ELF-1 (cell line): ENCODE results near the gene F10.

Source experiments
- DNase-seq: peaks from one replicate; pipeline ENCODE4 v3.0.0-alpha.2; 2016; ENCODE audit warnings: low read depth, low spot score

F10 gene

DNA sequence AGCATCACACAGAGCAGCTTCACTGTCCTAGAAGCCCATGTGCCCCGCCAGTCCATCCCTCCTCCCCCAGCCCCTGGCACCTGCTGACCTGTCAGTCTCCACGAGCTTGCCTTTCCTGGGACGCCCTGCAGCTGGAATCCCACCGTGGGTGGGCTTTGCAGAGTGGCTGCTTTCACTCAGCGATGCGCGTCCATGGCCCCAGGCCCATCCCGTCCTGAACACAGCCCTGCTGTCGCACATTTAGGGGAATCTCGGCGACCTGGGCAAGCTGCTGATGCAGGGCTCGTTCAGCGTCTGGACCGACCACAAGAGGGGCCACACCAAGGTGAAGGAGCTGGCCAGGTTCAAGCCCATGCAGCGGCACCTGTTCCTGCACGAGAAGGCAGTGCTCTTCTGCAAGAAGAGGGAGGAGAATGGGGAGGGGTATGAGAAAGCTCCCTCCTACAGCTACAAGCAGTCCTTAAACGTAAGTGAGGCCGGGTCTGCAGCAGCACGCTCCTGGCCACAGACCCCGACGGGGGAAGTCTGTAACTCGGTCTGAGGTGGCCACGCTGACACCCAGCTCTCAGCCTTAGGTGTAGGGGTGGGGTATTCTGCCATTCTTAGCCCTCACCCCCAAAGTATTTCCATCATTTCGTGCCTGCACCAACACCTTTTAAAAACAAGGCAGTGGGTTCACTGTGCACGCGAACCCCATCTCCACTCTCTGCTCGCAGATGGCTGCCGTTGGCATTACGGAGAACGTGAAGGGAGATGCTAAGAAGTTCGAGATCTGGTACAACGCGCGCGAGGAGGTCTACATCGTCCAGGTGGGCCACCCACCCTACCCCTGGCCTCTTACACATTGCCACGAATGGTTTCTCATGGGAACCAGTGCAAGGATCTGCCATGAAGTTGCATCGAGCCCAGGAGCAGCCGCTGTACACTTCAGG, 35.3 kb upstream of the F10 start:
- DNase-seq = no peak

DNA sequence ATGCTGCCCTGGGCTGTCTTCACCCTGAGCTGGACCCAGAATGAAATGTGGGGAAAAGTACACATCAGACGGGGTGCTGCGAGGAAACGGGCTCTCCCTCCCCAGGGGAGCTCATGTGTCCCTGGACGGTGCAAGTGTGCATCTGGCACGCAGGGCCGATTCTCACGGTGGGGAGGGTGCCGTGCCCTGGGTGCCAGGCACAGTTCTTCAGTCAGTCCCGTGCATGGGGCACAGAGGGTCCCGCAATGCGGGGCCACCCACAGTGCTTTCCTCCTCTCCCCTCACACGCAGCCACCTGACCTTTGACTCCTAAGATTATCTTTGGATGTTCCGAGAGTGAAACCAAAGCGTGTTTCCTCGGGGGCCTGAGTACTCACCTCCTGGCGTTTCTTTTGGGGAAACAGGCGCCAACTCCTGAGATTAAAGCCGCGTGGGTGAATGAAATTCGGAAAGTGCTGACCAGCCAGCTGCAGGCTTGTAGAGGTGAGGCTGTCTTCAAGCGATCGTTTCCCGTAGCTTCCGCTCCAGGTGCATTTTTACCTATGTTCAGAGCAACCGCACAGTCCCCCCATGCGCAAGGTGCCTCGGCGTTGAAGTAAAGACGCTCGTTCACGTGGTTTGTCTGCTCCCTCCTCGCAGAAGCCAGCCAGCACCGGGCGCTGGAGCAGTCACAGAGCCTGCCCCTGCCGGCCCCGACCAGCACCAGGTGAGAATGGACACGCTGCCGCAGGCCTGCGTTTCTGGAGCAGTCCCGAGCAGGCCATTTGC, 34.5 kb upstream of the F10 start:
- no peak for DNase-seq

DNA sequence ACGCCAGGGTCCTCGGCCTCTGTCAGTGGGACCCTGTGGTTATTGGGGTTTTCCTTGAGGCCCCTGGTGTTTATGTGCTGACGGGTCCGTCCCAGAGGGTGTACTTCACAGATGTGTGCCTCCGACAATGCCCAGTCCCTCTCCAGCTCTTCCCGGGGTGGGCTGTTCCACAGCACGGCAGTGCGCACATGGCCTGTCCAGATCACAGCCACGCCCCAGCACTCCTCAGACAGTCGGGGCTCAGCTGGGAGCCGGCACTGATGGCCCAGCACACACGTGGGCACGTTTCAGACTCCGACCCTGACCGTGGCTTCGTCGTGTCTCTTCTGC, 33.9 kb upstream of the F10 start:
- DNase-seq = no peak

DNA sequence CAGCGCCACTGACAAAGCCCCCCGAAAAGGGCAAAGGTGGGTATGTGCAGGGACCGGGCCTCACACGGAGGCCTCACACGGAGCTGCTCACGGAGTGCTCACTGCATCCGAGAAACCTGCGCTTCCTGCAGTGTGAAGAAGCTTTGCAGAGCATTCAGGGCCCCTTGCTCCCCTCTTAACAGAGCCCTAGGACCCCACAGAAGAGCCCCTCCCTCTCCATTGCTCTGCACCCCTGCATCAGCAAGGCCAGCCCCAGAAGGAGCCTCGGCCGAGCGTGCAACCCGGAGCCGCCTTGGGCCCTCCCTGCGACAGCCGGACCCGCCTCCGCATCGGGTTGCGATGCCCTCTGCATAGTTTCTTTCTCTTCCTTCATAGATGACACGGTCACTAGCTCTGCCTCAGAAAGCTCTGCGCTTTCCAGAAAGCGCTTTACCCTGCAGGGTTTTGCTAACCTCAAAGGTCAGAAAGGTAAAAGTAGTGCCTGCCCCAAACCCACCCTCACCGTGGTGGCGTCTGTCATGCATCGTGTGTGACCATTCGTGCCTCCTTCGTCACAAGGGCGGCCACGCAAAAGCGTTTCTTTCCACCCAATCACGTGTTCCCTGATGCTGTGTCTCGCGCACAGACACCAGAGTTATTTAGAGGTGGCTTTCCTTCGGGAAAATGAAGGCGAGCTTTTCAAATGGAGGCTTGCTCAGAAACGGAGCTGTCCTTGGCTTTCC, 32.7 kb upstream of the F10 start:
- peak; percentile 29 for DNase-seq

DNA sequence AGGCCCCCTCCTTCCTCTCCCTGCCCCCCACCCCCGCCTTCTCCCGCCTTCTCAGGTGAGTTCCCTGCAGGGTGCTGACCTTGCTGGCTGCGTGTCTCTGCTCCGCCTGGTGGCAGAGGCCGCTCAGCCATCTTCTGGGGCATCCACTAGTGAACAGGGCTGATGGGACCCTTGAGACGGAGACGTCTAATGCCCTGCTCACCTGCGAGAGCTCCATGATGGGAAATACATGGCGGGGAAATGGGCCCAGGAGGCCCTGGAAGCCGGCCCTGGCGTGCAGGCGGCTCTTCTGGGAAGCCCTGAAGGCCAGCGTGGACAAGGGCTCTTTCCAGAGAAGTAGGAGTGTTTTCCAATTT, 32.2 kb upstream of the F10 start:
- DNase-seq = peak; percentile 27

DNA sequence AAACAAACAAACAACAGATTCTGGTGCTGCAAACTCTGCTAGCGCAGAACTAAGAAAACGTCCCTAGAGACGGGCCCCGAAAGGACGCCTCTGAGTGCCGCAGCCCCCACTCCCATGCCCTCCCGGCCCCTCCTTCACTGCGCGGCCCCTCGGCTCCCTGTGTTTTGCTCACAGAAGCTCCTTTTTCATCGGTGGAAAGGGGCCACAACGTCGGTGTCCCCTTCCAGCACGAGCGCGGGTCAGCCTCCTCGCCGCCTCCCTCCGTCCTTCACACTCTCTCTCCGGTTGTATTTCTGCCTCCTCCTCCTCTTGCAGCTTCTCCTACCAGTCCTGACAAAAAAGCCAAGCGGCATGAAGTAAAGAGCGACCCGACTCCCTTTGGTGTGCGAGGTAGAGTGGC, 31.8 kb upstream of the F10 start:
- no peak for DNase-seq

DNA sequence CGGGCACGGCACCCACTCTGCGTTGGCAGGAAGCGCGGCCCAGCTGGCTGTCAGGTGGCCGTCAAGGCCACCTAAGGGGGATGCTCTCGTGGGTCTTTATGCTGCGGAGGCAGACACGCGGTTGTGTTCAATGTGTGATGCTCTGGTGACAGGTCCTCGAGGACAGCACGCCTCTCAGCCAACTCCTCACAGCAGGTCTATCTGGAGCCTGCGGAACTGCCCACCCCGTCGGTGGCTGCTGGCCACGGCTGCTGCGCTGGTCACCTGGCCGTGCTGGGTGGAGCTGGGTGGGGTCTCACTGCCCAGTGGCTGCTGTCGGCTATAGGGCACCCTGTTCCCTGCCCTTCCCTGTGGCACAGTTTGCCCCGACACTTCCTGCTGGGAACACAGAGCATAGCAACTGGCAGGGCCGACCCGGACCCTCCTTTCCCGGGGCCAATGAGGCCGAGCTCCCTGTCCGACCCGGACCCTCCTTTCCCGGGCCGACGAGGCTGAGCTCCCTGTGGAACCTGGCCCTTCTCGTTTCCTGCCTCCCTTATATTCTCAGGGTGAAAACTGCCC, 31.3 kb upstream of the F10 start:
- DNase-seq = no peak

DNA sequence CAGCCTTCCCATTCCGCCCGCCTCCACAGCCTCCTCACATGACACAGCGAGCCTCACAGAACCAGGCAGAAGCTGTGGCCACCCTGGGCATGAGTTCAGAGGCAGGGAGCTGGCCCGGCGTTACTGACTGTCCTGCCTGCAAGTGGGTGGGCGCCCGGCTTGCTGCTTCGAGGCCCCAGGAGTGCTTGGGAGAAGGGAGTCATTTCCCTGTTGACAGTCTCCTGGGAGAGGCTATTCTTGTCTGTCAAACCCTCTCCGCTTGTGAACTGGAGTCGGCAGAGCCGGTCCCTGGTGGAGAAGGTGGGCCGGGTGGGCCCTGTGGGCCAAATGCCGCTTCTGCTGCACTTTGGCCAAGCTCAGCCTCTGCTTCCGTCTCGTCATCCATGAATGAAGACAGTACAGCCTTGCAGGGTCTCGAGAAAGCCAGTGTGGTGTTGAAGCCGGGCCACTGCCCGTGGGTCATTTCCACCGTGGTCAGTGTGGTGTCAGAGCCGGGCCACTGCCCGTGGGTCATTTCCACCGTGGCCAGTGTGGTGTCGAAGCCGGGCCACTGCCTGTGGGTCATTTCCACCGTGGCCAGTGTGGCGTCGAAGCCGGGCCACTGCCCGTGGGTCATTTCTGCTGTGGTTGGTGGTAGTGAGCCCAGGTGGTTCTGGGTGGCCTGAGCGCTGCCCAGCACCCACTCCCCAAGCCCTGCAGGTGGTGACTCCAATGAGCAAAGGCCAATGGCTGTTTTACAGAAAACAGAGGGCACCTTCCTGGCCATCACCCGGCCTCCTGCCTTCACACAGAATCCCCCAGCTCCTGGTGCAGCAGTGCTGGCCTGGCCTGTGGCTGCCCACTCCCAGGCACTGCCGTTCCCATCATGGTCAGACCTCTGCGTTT, 30.5 kb upstream of the F10 start:
- no peak for DNase-seq

DNA sequence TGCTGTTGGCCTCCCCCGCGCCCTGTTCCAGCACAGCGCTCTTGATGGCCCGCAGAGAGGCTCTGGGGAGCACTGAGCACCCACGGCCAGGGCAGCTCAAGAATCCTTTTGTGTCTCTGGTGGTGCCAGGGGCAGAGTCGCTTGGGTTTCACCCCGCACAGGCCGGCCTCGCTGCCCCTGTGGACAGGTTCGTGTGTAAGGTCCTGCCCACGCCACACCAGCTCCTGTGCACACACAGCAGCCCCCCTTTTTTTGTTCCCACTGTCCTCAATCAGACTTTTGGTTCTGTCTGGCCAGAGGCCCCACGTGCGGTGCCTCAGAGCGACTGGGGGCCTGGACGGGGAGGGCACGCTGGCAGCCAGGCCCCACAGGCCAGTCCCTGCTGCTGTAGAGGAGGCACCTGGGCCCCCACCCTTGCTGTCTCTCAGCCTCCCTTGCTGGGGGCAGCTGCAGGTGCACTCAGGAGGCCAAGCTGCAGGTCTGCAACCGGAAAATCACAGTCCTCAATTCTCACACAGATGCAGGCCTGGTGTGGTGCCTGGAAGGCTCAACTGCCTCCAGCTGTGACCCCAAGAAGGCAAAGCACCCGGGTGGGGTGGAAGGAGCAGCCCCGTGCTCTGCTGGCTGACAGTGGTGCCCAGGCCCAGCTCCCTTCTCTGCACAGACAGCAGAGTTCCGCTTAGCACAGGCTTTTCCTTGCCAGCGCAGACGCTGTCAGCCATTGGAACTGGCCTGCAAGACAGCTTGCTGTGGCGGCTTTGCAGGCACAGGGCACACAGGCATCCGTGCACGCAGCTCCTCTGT, 29.6 kb upstream of the F10 start:
- no peak for DNase-seq

DNA sequence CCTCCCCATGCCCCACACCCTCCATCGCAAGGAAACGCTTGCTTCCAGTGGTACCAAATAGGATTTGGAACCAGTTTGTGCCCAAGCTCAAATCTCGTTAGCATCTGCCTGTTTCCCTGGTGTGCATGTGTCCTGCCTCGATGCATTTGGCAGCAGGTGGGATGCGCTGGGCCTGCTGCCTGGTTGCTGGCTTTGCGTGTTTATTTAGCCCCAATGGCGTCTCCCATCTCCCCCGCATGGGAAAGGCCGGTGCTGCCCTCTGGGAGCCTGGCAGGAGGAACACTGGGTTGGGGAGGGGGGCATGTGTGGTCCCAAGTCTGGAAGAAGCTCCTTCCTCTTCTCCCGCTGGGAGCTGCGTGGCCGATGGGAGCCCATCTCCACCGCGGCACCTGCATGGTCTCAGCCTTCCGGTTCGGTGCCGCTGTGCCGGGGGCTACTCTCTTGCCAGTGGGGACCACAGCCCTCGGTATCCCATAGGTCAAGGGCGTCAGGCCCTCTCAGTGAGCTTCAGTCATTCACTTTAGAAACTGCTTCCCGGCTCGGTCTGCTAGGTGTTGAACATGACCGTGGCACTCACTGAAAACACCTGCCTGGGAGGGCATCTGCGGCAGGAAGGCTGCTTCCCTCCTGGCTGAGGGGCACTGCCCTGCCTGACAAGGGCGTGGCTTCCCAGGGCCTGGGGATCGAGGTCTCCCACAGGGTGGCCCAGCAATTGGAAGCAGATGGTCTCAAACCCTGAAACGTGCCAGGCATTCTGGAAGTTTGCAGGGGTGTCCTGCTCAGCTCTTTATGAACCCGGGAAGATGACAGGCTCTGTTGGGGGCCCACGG, 28.8 kb upstream of the F10 start:
- no peak for DNase-seq

DNA sequence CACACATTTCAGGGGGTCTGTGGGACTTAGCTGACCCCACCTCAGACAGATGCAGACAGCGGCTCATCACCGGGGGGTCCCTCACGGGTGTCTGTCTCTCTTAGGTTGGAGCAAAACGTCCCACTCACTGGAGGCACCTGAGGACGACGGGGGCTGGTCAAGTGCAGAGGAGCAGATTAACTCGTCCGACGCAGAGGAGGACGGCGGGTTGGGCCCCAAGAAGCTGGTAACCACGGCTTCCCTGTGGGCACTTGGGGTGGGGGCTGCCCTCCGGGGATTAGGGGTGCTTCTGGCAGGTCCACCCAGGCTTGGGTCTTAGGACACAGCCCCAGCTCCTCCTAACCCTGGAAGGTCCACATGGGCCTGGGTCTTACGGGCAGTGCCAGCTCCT, 28.2 kb upstream of the F10 start:
- no peak for DNase-seq

DNA sequence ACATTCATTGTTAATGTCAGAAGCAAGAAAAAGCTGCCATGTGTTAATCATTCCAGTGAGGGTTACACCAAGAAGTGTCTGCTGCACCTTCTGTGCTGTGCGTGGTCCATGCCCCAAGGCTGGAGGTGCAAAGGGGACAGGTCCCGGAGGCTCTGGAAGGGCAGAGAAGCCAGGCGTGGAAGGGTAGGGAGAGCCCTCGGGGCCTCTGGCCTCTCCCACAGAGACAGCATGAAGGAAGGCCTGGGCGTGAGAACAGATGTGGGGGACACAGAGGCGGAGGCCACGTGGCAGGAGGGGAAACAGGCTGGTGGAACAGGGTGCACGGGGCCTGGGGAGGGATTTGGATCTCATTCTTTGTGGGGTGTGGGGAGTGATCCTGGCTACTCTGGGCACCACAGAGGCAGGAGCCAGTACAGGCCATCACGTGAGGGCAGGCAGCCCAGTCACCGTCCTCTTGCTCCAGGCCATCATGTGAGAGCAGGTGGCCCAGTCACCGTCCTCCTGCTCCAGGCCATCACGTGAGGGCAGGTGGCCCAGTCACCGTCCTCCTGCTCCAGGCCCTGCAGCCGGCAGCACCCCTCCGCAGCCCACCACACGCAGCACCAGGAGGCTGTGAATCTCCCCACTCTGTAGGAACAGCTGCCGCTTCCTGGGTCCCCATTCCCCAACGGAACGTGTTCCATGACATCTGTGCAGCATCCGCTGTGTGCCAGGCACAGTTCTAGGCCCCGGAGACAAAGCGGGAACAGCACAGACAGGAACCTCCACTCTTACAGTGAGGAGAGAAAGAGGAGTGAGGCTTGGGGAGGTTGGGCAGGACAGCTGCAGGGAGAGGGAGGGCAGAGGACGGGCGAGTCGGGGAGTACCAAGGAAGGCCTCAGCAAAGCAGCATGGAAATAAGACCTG, 27.2 kb upstream of the F10 start:
- no peak for DNase-seq

DNA sequence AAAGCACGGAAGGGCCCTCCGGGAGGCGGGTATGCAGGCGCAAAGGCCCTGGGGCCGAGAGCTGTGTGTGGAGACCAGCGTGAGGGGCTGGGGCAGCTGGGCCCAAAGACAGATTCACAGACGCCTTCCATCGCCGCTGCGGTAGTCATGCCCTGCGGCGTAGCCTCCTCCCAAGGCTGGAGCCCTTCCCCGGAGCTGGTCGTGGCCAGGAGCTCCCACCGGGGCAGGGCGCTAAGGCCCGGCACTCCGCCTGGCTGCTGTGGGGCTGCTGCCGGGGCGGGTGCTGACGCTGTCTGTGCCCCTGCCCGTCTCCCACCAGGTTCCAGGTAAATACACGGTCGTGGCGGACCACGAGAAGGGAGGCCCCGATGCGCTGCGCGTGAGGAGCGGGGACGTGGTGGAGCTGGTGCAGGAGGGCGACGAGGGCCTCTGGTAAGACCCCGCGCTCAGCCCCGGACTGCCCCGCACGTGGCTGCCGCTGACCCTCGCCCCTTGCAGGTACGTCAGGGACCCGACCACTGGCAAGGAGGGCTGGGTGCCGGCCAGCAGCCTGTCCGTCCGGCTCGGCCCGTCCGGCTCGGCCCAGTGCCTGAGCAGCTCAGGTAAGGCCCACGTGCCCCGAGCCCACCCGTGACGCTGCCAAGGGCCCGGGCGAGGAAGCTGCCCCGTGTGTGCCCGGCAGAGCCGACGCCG, 26.4 kb upstream of the F10 start:
- peak; percentile 66 for DNase-seq

DNA sequence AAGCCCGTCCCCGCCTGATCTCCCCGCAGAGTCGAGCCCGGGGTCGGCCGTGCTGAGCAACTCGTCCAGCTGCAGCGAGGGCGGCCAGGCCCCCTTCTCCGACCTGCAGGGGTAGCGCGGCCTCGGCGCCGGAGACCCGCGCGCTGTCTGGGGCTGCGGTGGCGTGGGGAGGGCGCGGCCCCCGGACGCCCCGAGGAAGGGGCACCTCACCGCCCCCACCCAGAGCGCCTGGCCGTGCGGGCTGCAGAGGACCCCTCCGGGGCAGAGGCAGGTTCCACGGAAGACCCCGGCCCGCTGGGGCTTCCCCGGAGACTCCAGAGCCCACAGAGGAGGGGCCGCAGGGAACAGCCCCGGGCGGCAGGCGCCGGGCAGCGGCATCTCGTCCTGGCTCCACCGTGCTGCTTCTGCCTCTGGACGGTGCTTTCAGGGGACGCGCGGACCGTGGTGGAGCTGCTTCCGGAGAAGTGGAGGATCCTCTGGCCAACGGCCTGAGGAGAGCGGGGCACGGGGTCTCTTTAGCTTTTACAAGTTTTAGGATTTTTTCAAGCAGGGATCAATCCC, 25.8 kb upstream of the F10 start:
- DNase-seq = peak; percentile 52

DNA sequence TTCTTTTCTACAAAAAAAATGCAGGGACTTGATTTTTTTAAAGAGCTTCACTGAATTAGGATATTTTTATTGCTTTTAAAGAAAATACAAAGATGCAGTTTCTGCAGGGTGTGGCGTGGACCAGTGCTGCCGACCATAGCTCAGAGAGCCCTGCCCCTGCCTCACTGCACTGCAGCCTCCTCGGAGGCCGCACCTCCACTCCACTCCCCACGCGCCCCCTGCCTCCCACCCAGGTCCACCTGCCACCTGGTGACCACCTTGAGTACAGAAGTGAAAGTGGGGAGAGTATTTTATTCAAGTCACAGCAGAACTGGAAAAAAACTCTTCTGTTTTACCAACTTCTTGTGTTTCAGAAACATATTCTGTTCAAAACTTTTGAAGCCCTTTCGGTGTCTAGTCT, 24.9 kb upstream of the F10 start:
- no peak for DNase-seq

DNA sequence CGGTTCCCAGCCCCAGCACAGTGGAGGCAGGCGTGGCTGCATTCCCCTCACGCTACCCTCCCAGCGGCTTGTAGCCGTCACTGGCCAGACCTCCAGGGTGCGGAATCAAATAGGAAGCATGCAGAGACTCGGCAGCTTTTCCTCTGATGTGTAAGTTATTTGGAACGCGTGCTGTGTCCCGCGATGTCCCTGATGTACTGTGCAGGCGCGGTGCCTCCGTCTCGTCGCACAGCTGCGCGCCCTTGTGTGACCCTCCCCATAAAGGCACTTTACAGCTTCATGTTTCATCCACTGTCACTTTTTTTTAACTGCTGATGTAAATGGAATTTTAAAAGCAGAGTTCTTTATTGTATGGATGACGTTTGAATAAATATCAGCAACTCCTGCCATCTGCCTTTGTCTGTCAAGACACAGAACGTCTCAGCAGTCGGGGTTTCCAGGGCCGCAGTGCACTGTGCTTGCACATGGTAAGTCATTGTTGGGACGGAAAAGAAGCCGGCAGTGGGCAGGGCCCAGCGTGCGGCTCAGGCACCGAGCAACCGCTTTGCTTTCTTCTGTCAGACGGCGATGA, 24.4 kb upstream of the F10 start:
- peak; percentile 64 for DNase-seq

DNA sequence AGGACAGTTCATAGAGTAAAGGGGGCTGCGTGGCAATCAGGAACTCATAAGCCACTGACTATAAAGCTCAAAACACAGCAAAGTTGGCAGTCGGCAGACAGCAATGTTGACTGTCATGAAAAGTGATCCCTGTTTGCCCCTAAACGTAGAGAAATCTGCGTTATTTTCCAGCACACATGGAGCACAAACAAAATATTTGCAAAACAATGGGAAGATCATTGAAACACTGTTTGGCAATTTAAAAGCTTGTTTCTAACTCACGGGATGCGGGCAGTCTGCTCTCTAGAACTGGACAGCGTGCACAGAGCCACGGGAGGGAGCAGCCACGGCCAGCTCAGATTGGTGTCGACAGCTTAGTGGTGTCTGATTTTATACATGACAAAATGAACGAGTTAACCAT, 23.5 kb upstream of the F10 start:
- no peak for DNase-seq
